NB4 (cell line): ENCODE data around the gene CKB.

Experiments
- CTCF ChIP-seq: IDR thresholded peaks from one replicate; pipeline ENCODE4 v1.5.1; 2012; ENCODE audit warnings: low read depth, low read length
- MAX ChIP-seq: IDR thresholded peaks from 2 replicates; pipeline ENCODE4 v1.6.1; 2011; ENCODE audit warnings: low read depth, low read length
- MYC ChIP-seq: IDR thresholded peaks from 2 replicates; pipeline ENCODE4 v1.6.1; 2011; ENCODE audit warnings: low read depth, low read length
- POLR2A ChIP-seq: IDR thresholded peaks from 2 replicates; pipeline ENCODE4 v1.6.1; 2011; ENCODE audit warnings: mild to moderate bottlenecking; ENCODE audit not compliant: insufficient read length; ENCODE audit errors: extremely low read depth

- TF ChIP-seq MAX = no peak
- TF ChIP-seq POLR2A = no peak
- TF ChIP-seq CTCF = no peak
- no peak for TF ChIP-seq MYC
These were observed 34.6 kb downstream of the CKB start for GRCh38 chr14:103488071-103488470.
